PC-3 (cell line): ENCODE measurements around the gene GULP1.

Source experiments
- CTCF ChIP-seq: fragments of 300-600 bp; sonication (generic); conservative IDR thresholded peaks from 2 replicates; pipeline ENCODE4 v1.5.1; 2017; ENCODE audit warnings: antibody characterized with exemption, low read depth, mild to moderate bottlenecking, low read length
- EZH2 ChIP-seq: fragments of 300-600 bp; sonication (generic); IDR thresholded peaks from one replicate; pipeline ENCODE4 v1.6.1; 2017; ENCODE audit warnings: antibody characterized with exemption, mild to moderate bottlenecking, low read length; ENCODE audit not compliant: unreplicated experiment

GRCh38 chr2:188309364-188309763 is 17.7 kb downstream of the GULP1 start:
- TF ChIP-seq EZH2 = no peak
- no peak for TF ChIP-seq CTCF
